Prostate gland (tissue), 2 donors: ENCODE results near the gene GRAMD4. TPM values are rescaled to one million over a fixed set of nuclear protein-coding genes. Genes with fewer than 3 reads are reported as not detected.

Experiments used
- DNase-seq: peaks from one replicate; pipeline ENCODE4 v3.0.0-alpha.2; 2019; ENCODE audit warnings: low spot score
- H3K27ac ChIP-seq, 2 donors: fragments of 200-600 bp; sonication (generic); 2 replicates each; pipeline ENCODE4 v1.5.1; 2017 to 2019
- H3K27me3 ChIP-seq: fragments of 200-600 bp; sonication (generic); replicated peaks from 2 replicates; pipeline ENCODE4 v1.5.1; 2019; ENCODE audit not compliant: insufficient read depth
- H3K36me3 ChIP-seq, 2 donors: fragments of 200-600 bp; sonication (generic); 1 replicate in 1 of 2; 2 replicates in 1 of 2; pipeline versions ENCODE4 v1.5.1 to v1.8.1; 2017 to 2019
- H3K4me1 ChIP-seq: fragments of 200-600 bp; sonication (generic); replicated peaks from 2 replicates; pipeline ENCODE4 v1.5.1; 2019
- H3K4me3 ChIP-seq, 2 donors: fragments of 200-600 bp; sonication (generic); 2 replicates each; pipeline ENCODE4 v1.5.1; 2017 to 2019
- H3K9me3 ChIP-seq: fragments of 200-600 bp; sonication (generic); 2 replicates; pipeline ENCODE4 v1.5.1; 2017
- CTCF ChIP-seq, 4 experiments: fragments of 200-600 bp in 2 of 4; fragments of 450-650 bp in 2 of 4; sonication (generic) in 2 of 4; IDR thresholded peaks; 1 replicate in 3 of 4; 2 replicates in 1 of 4; pipeline ENCODE4 v1.5.1; 2016 to 2019; ENCODE audit warnings: antibody characterized with exemption in 4 of 4, mild to moderate bottlenecking in 2 of 4, moderate library complexity in 2 of 4
- POLR2A ChIP-seq: fragments of 450-650 bp; IDR thresholded peaks from one replicate; pipeline ENCODE4 v1.6.1; 2016; ENCODE audit warnings: antibody characterized with exemption, mild to moderate bottlenecking
- POLR2AphosphoS5 ChIP-seq: sonication (generic); formaldehyde crosslinking; IDR thresholded peaks from one replicate; pipeline ENCODE4 v1.6.1; 2017; ENCODE audit warnings: antibody characterized with exemption
- WGBS: methylation state at CpG from one replicate; pipeline ENCODE4 v1.1.5; 2018; 5-methylcytosine and 5-hydroxymethylcytosine counted together
- intact Hi-C: fragments of 100-400 bp; cut with DNase I; formaldehyde crosslinking; loops from one replicate; pipeline ENCODE4 v1.14.2; 2022
- total RNA-seq, 2 donors: library from RNA; depleted of rRNA; stranded (reverse); fragments of >200 nt; gene quantifications; one replicate each; pipeline ENCODE4 v1.1.0, GENCODE V29; 2016

Gene GRAMD4
- total RNA-seq, 2 donors from 2014 or later: 12.1 to 20.2 TPM

GRCh38 chr22:46665751-46666280 lies 45.6 kb downstream of the GRAMD4 start:
- Histone ChIP-seq H3K27me3 (no peaks in the 10 kb centered on the region), H3K4me1 (peaks cover under 1% of the 10 kb centered on the region), H3K36me3 (no peaks in the 10 kb centered on the region), H3K4me3 (no peak overlapping the region), H3K9me3 (no peaks in the 10 kb centered on the region), H3K27ac (no peak overlapping the region)
- TF ChIP-seq POLR2A (no peak), POLR2AphosphoS5 (no peak), CTCF (IDR thresholded peaks at IDR 0.05) (no peak)
- WGBS: 94% methylated on average over 18 of the region's 18 CpGs
- intact Hi-C loops: no loop called here
- DNase-seq: no peak

GRCh38 chr22:46666577-46667244 lies 46.5 kb downstream of the GRAMD4 start:
- Histone ChIP-seq H3K9me3 (no peaks in the 10 kb centered on the region), H3K36me3 (no peaks in the 10 kb centered on the region), H3K27me3 (no peaks in the 10 kb centered on the region), H3K4me1 (no peaks in the 10 kb centered on the region), H3K27ac (no peak overlapping the region), H3K4me3 (no peak overlapping the region)
- TF ChIP-seq CTCF (IDR thresholded peaks at IDR 0.05): no peak
- TF ChIP-seq POLR2A: no peak
- no peak for TF ChIP-seq POLR2AphosphoS5
- intact Hi-C loops: no loop called here
- WGBS: 98% methylated on average over 16 of the region's 17 CpGs
- no peak for DNase-seq

- Histone ChIP-seq H3K27me3 (no peaks in the 10 kb centered on the region), H3K4me1 (no peaks in the 10 kb centered on the region), H3K27ac (no peak overlapping the region), H3K9me3 (no peaks in the 10 kb centered on the region), H3K36me3 (no peaks in the 10 kb centered on the region), H3K4me3 (no peak overlapping the region)
- WGBS: 90% methylated on average over 10 of the region's 10 CpGs
- TF ChIP-seq POLR2AphosphoS5 (no peak), CTCF (IDR thresholded peaks at IDR 0.05) (no peak), POLR2A (no peak)
- intact Hi-C loops: no loop called here
- no peak for DNase-seq
Measured at GRCh38 chr22:46667245-46667623, 47.0 kb downstream of the GRAMD4 start.

- no peak for DNase-seq
- 82% methylated on average over 18 of the region's 24 CpGs for whole genome bisulfite sequencing
- TF ChIP-seq POLR2A: no peak
- no peak for TF ChIP-seq CTCF (IDR thresholded peaks at IDR 0.05)
- no peak for TF ChIP-seq POLR2AphosphoS5
- Histone ChIP-seq H3K4me3 (no peak overlapping the region), H3K36me3 (no peaks in the 10 kb centered on the region), H3K4me1 (no peaks in the 10 kb centered on the region), H3K27me3 (no peaks in the 10 kb centered on the region), H3K9me3 (no peaks in the 10 kb centered on the region), H3K27ac (no peak overlapping the region)
- intact Hi-C loops: no loop called here
Measured at GRCh38 chr22:46668116-46668515, 47.9 kb downstream of the GRAMD4 start.

- no peak overlapping the region for H3K27ac ChIP-seq
- intact Hi-C loops: no loop called here
- no peak overlapping the region for H3K4me3 ChIP-seq
- no peak for TF ChIP-seq POLR2AphosphoS5
- no peak for TF ChIP-seq POLR2A
- no peaks in the 10 kb centered on the region for H3K27me3 ChIP-seq
- DNase-seq: no peak
- H3K4me1 ChIP-seq: no peaks in the 10 kb centered on the region
- 92% methylated on average over 9 of the region's 9 CpGs for WGBS
- H3K36me3 ChIP-seq: no peaks in the 10 kb centered on the region
- no peaks in the 10 kb centered on the region for H3K9me3 ChIP-seq
Measured at GRCh38 chr22:46669201-46669600, 49.0 kb downstream of the GRAMD4 start.
